Epithelial cell of proximal tubule (primary cell): ENCODE results near the gene PARL. TPM values are rescaled to one million over a fixed set of nuclear protein-coding genes. Genes with fewer than 3 reads are reported as not detected.

Experiments used
- DNase-seq: peaks from one replicate; pipeline ENCODE4 v3.0.0-alpha.2; 2011; ENCODE audit warnings: low read depth
- H3K4me3 ChIP-seq: 2 replicates; pipeline ENCODE4 v1.5.1; 2011; ENCODE audit warnings: low read depth, mild to moderate bottlenecking, low read length
- total RNA-seq: library from RNA; depleted of rRNA; stranded (reverse); fragments of >200 nt; gene quantifications from 2 replicates; pipeline ENCODE4 v1.2.3, GENCODE V29; 2015
- TF ChIP-seq, protein P1 (sequence below): conservative IDR thresholded peaks from 2 replicates; pipeline ENCODE4 v1.5.1; 2012; ENCODE audit warnings: low read depth, mild to moderate bottlenecking, low read length

The PARL gene
- total RNA-seq, 1 donor from 2014 or later, result 38.1 TPM

DNA sequence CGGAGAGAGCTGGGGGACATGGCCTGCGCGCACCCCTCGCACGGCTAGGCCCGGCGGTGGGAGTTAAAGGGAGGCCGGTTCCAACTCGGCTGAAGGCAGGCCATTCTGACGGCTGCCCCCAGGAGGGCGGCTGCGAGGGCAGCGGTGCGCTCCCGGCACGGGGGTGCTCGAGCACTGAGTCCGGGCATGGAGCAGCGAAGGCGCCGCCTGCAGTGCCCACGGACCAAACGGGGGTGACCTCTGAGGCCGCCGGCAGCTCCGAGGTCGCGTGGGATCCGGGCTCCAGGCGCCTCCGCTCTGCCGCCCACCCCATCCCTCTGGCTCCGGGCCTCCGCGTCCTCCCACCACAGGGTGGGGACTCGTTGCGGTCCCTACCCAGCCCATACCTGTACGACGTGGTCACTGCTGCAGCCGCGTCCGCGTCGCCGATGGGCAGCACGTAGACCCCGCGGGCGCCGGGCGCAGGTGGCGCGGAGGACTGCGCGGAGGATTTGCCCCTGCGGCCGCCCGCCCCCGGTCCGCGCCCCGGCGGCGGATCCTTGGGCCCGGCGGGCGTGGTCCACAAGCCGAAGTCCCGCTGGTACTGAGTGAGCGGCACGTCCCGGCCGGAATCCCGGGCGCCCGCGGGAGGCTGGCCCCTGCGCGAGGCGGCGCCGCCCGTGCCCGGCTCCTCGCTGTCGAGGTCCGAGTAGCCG lies 59.8 kb downstream of the PARL start:
- peak overlapping the region; percentile 57 for H3K4me3 ChIP-seq
- TF ChIP-seq, protein P1, sequence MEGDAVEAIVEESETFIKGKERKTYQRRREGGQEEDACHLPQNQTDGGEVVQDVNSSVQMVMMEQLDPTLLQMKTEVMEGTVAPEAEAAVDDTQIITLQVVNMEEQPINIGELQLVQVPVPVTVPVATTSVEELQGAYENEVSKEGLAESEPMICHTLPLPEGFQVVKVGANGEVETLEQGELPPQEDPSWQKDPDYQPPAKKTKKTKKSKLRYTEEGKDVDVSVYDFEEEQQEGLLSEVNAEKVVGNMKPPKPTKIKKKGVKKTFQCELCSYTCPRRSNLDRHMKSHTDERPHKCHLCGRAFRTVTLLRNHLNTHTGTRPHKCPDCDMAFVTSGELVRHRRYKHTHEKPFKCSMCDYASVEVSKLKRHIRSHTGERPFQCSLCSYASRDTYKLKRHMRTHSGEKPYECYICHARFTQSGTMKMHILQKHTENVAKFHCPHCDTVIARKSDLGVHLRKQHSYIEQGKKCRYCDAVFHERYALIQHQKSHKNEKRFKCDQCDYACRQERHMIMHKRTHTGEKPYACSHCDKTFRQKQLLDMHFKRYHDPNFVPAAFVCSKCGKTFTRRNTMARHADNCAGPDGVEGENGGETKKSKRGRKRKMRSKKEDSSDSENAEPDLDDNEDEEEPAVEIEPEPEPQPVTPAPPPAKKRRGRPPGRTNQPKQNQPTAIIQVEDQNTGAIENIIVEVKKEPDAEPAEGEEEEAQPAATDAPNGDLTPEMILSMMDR, result no peak
- no peak for DNase-seq

DNA sequence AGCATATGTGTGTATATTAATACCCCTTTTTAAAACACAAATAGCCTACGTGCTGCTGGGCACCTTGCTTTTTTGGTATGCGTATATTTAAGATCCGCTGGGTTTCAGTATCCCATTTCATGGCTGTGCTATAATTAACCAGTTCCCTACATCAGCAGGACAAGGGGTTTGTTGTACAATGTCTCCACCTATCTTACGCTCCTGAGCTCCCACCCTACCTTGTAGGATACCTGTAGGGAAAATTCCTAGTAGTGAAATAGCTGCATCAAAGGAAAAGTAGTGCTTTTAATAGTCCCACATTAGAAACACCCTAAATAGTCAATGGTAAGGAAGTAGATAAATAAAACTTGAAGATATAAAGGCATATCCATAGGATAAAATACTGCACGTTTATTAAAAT lies 60.7 kb downstream of the PARL start:
- no peak for DNase-seq
- TF ChIP-seq, protein P1, result no peak
- H3K4me3 ChIP-seq, result no peak overlapping the region

DNA sequence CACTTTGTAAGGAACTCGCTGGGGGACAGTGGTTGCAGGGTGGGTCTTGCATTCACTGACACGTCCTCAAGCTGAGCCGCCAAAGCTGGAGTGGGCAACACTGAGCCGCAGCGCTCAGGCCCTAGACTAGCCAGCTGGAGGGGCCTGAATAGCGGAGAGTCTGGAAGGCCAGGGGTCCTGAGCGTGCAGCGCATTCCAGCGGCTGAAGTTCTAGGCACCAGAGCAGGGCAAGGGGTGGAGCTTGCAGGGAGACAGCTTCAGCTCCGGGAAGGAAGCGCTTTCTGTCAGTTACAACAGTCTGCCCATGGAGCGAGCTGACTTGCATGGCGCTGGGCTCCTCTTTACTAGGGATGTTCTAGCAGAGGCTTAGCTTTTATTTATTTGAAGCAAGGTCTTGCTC lies 62.0 kb downstream of the PARL start:
- TF ChIP-seq, protein P1, result no peak
- no peak for DNase-seq
- H3K4me3 ChIP-seq, result no peak overlapping the region

DNA sequence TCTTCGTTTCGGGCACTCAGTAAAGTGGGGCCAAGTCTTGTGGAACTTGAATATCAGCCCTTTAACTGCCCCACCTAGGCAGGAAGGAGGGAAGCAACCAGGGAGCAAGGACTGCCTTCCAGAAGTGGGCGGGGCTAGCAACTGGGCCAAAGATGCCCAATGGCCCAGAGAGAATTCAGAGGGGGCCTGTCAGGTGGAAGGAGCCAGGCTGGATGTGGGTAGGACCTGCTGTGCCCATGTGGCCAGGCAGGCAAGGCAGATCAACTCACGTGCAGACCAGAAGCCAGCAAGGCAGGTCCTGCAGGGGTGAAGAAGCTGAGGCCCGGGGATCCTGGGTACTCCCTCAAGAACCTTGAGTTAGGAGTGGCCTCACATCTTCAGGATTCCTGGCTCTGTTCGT lies 64.8 kb downstream of the PARL start:
- H3K4me3 ChIP-seq, result no peak overlapping the region
- TF ChIP-seq, protein P1, result no peak
- DNase-seq, result no peak

DNA sequence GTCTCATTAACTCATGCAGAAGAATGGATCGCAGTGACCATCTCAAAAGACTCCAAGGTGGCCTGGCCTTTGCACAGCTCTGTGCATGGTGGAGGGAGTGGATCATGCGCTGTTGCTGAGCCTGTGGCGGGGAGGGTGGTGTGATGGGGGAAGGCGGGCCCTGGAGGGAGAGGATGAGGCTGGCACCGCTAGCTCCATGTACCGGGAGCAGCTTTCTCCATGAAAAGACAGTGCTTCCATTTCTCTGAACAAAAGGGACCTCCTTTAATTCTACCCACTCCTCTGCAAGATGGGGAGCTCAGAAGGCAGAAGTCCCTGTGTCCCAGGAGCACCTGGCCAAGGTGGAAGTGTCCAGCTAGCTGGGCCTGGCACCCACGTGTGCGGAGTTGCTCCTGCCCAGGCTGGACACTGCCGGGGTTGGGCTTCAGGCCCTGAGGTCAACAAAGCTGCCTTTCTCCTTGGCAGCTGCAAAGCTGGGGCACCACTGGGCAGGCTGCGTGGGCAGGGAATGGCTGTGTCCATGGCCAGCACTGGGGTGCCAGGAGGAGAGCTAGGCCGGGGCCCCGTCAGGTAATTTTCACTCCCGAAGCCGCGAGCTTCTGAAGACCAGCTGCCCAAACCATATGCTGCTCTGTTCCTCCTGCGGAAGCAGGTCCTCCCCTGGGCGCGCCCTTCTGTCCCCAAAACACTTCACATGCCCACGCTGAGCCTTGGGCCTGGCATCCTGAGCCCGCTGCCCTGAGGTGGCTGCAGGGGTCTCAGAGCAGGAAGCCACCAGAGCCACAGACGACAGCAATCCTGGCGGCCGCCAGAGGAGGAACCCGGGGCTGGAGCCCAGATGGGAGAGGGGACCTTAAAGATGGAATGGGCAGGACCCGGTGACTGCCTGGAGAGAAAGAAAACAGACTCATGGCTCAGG lies 65.7 kb downstream of the PARL start:
- no peak for DNase-seq
- no peak overlapping the region for H3K4me3 ChIP-seq
- TF ChIP-seq, protein P1, result no peak

DNA sequence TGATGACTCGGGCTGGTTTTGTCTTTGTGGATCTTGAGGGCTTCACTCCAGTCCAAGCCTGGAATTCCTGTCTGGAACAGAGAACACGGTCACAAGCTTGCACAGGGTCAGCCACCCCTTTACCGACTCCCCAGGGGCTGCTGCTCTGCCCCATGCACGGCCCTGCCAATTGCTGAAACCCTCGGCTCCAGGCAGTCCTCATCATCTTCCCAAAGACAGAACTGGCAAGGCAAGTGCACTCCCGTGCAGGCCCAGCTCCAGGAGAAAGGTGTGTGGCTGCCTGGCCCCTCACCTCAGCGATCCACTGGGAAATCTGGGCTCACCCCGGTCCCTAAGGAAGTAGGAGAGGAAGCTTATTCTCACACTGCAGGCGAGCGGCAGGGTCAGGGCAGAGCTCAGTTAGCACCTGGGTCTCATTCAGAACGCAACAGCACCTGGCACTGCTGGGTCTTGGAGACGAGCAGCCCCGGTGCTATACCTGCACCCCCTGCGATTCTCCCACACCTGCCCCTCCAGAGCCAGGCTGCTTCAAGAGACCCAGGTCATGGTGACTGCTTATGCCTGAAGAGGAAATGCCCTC lies 66.5 kb downstream of the PARL start:
- TF ChIP-seq, protein P1, result no peak
- no peak overlapping the region for H3K4me3 ChIP-seq
- no peak for DNase-seq
